Measurements from ENCODE around the gene TEAD1. TPM values are rescaled to one million over a fixed set of nuclear protein-coding genes. Genes with fewer than 3 reads are reported as not detected.

TEAD1 gene
- polyA plus RNA-seq, 4 donors, result 76.3 to 94.0 (median 83.1) TPM

- DNase-seq (ENCODE audit: low read depth in 4 of 4, low spot score in 3 of 4), result no peak
These were observed 110.8 kb downstream of the TEAD1 start for GRCh38 chr11:12784987-12785386.

- no peak for DNase-seq (ENCODE audit: low read depth in 4 of 4, low spot score in 3 of 4)
These were observed 111.7 kb downstream of the TEAD1 start for GRCh38 chr11:12785901-12786300.

DNA sequence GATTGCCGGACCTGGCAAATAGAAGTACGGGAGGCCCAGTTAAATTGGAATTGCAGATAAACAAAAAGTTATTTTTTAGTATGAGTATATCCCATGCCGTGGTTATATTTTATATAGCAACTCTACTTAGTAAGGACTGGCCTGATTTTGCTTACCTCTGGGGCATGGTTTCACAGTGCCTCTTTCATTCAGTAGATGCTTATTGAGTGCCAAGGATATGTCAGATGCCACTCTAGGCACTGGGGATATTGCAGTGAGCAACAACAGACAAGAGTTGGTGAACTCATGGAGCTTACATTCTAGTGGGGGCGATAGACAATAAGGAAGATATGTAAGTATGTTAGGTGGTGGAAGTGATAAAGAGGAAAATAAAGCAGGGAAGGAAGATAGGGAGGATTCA lies 112.2 kb downstream of the TEAD1 start:
- no peak for DNase-seq (ENCODE audit: low read depth in 4 of 4, low spot score in 3 of 4)

GRCh38 chr11:12786891-12787290 lies 112.7 kb downstream of the TEAD1 start:
- no peak for DNase-seq (ENCODE audit: low read depth in 4 of 4, low spot score in 3 of 4)

- DNase-seq (ENCODE audit: low read depth in 4 of 4, low spot score in 3 of 4), result no peak
These were observed 113.6 kb downstream of the TEAD1 start for GRCh38 chr11:12787847-12788246.

DNA sequence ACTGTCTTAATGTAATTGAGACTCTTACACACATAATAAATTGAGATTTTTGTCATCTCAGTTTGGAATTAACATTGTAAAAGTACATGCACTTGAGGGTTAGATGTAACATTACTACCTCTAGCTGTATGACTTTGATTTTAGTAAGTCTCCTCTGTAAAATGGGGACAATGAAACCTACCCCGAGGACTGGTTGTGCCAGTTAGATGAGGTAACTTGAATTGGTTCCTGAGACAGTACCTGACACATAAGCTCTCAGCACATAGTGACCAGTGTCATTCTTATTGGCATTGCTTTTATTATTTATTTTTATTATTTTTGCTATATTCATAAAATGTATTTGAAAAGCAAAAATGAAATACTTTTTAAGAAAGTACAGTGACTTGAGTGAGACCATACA lies 114.8 kb downstream of the TEAD1 start:
- no peak for DNase-seq (ENCODE audit: low read depth in 4 of 4, low spot score in 3 of 4)

- no peak for DNase-seq (ENCODE audit: low read depth in 4 of 4, low spot score in 3 of 4)
These were observed 115.5 kb downstream of the TEAD1 start for GRCh38 chr11:12789596-12790215.

DNA sequence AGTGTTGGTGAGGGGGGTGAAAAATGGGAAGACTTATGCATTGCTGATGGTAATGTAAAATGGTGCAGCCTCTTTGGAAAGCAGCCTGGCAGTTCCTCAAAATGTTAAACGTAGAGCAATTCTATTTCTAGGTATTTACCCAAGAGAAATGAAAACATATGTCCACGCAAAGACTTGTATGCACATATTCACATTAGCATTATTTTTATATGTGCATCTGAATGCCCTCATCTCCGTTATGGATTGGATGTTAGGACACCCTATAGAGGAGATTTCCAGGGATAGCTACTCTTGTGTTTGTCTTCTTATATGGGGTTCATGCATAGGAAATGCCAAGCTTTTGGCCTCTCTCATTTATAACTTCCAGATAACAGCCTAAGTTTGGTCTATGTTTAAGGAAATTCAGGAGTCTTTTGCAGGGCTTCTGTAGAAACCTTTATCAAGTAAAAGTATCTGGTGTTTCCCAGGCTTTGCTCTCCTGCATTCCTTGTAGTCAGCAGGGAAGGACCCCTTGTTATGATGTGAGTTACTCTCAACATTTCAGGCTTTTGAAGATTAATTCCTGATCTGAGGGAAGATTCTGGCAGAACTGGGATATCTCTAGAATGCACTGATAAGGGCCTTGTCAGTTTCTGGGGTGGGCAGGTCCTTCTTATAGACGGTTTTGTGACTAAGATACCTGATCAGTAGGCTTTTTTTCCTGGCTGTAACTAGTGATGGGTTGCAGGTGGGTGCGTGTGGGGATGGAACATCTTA lies 116.8 kb downstream of the TEAD1 start:
- no peak for DNase-seq (ENCODE audit: low read depth in 4 of 4, low spot score in 3 of 4)

DNA sequence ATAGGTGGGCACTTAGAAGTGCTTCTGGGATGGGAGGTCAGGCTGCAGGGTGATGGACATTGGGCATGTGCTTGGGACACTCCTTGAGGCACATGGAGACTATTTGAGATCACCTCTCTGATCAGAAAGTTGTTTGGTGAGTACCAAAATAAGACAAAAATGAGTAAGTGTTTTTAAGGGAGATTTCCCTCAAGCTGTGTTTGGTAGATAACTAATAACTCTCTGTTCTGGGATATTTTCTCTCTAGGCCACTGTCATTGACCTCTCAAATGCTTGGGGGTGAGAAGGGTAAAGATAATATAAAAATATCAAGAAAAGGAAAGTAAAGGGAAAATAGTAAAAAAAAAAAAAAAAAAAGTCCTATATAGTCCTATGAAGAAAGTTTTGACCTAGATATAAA lies 117.8 kb downstream of the TEAD1 start:
- no peak for DNase-seq (ENCODE audit: low read depth in 4 of 4, low spot score in 3 of 4)

- DNase-seq (ENCODE audit: low read depth in 4 of 4, low spot score in 3 of 4), result no peak
These were observed 118.4 kb downstream of the TEAD1 start for GRCh38 chr11:12792590-12792989.

GRCh38 chr11:12793065-12793464 lies 118.8 kb downstream of the TEAD1 start:
- no peak for DNase-seq (ENCODE audit: low read depth in 4 of 4, low spot score in 3 of 4)

GRCh38 chr11:12793506-12793905 lies 119.3 kb downstream of the TEAD1 start:
- no peak for DNase-seq (ENCODE audit: low read depth in 4 of 4, low spot score in 3 of 4)

- DNase-seq (ENCODE audit: low read depth in 4 of 4, low spot score in 3 of 4), result no peak
These were observed 120.5 kb downstream of the TEAD1 start for GRCh38 chr11:12794576-12795230.

DNA sequence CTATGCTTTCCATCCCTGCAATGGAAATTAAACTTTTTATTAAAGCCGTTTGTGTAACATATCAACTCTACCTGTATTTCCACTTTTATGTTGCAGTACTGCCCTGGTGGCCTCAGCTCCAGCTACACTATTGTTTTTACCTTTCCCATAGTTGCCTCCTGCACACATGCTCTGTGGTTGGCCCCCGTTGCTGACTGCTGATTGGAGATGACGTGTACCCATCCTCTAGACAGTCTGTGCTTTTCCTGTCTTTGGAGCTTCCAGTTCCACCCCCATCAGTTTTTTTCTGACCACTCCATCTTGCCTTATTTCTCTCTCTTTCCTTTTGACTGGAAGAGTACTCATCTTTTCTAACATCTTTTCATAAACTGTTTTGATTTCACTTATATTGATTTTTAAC lies 123.8 kb downstream of the TEAD1 start:
- no peak for DNase-seq (ENCODE audit: low read depth in 4 of 4, low spot score in 3 of 4)

DNA sequence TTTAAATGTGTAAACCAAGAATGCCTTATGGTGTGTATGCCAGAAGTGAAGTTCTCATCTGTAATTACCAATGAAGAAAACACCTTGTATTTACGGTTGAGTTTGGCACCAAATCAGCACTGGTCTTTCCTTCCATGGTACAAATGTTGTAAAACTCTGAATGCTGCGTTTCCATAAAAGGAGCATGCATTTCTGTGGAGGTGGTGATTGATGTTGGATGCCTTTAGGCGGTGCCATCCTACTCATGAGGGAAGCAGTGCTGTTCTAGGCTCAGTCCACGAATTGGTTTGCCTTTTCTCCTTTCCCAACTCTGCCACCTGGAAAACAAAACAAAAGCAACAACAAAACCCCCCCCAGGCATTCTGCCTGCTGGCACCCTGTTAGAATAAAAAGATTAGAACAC lies 124.4 kb downstream of the TEAD1 start:
- DNase-seq (ENCODE audit: low read depth in 4 of 4, low spot score in 3 of 4), result no peak

DNA sequence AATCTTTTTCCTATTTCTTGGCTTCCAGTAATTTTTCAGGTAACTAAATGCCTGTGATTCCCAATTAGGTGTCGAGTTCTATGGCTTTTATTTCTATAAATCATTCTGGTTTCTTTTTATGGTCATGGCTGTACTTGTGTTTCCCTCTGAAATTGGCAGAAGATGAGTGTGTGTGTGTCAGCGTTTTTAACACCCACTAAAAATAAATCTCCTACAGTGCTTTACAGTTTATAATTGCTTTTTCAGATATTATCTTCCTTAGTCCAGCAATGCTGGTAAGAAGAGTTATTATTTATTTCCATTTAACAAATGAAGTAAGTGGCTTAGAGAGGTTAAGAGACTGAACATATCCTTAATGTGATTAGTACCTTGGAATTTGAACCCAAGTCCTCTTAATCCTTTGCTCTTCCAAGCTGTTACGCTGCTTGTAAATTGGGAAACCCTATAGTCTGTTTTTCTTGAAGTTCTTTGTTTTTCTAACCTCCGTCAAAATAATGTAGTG lies 125.2 kb downstream of the TEAD1 start:
- DNase-seq (ENCODE audit: low read depth in 4 of 4, low spot score in 3 of 4), result no peak

DNA sequence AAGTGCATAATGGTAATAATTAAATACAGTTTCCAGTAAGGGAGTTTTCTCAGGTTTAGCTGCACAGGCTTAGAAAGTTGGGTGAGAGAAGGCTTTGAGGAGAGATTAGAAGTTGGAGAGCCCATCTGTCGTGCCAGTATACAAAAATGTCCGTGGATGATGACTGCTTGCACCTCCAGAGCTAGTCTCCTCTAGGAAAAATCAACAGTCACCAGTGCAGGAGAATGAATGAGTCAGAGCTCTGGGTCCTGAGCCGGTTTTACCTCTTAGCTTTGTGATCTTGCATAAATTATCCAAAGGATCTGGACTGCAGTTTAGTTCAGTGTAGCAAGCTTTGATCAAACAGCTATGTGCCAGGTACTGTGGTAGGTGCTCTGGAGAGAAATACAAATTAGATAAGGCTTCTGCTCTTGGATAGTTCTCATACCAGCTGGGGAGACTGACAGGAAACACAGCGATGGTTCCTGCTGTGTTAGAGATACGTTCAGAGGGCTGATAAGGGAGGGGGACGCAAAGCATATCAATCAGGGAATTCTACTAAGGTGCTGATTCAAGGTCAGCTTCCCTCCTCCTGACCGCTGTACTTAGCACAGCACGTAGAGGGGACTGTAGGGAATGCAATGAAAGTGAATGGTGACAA lies 125.9 kb downstream of the TEAD1 start:
- peak in 1 of 4 donors; percentile 48 for DNase-seq (ENCODE audit: low read depth in 4 of 4, low spot score in 3 of 4)

GRCh38 chr11:12800871-12801270 lies 126.7 kb downstream of the TEAD1 start:
- DNase-seq (ENCODE audit: low read depth in 4 of 4, low spot score in 3 of 4), result no peak

DNA sequence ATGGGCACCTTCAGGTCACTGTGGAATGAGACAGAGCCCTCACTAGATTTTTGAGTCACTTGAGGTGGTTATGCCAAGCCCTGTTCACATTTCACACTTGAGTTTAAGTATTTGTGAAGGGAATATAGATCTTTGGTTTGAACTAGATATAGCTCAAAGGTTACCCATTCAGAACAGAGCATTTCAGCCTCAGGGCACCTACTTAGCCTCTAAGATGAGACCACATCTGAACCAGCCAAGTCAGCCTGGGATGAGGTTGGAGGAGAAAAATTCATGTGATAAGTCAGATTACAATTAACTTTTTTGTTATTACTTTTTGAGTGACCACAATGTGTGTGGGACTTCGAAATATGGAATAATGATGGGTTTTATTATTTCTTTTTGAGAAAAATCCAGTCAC lies 127.8 kb downstream of the TEAD1 start:
- no peak for DNase-seq (ENCODE audit: low read depth in 4 of 4, low spot score in 3 of 4)

DNA sequence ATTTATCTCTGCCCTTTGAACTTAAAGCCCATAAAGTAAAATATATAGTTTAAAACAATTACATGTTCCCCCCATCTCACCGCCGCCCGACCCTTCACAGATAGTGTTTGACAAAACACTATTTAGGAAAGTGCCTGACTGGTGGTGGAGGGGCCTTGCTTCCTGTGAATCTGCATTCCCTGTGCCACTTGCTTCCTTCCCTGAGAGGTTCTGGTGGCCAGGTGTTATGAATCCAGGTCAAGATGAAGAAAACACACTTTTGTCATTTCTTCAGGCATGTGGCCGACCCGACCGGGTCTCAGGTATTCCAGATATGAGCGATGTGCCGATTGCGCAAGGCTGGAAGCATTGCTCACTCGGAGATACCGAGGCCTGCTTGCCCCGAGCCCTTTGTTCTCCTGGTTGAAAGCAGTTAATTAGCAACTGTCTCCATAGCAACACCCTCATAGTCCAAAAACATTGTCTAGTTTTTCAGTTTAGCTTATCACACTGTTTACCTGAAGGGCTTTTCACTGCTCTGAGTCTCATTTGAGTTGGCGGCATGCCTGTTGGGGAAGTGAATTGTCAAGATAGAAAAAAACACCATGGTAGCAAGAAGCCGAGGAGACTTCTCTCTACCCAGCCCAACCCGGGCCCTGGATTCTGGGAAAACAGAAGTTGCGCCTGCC lies 128.3 kb downstream of the TEAD1 start:
- DNase-seq (ENCODE audit: low read depth in 4 of 4, low spot score in 3 of 4), result peak in 2 of 4 donors; percentile 66 to 69

Data from left renal pelvis (tissue), 4 donors.